Mammary epithelial cell (primary cell): Measurements from ENCODE around the gene FSD1.

ENCODE experiments used
- CTCF ChIP-seq, 2 donors: IDR thresholded peaks in 1 of 2; conservative IDR thresholded peaks in 1 of 2; 2 replicates each; pipeline ENCODE4 v1.5.1; 2011 to 2012; ENCODE audit warnings: inconsistent platforms in 2 of 2, low read length in 2 of 2, mild to moderate bottlenecking in 2 of 2, control low read depth in 1 of 2, low read depth in 1 of 2; ENCODE audit not compliant: insufficient read depth in 1 of 2; ENCODE audit errors: extremely low read depth in 1 of 2
- EZH2 ChIP-seq: IDR thresholded peaks from 2 replicates; pipeline ENCODE4 v1.6.1; 2012; ENCODE audit warnings: low read length, inconsistent platforms, borderline replicate concordance

GRCh38 chr19:4337906-4338440 is 33.6 kb downstream of the FSD1 start:
- no peak for TF ChIP-seq CTCF (conservative IDR thresholded peaks at IDR 0.05 in 1 of 2, IDR thresholded peaks at IDR 0.05 in 1 of 2; ENCODE audit: extremely low read depth in 1 of 2, insufficient read depth in 1 of 2, low read depth in 1 of 2, low read length in 2 of 2)
- no peak for TF ChIP-seq EZH2
